HG03060 (cell line): ENCODE results near the gene CACNA1F.
"Not testable (repeated sequence)": the region's sequence is repeated elsewhere in the genome, so short reads cannot be mapped to it uniquely, and the experiment has no call there.

Experiments
- ATAC-seq: cut with Tn5 transposase; IDR thresholded peaks from one replicate; pipeline ENCODE4 v1.9.1; 2021; ENCODE audit warnings: low read depth, moderate number of reproducible peaks; ENCODE audit not compliant: unreplicated experiment

The CACNA1F gene

GRCh38 chrX:49178537-49178936 is 54.6 kb downstream of the CACNA1F start:
- ATAC-seq, result no peak

DNA sequence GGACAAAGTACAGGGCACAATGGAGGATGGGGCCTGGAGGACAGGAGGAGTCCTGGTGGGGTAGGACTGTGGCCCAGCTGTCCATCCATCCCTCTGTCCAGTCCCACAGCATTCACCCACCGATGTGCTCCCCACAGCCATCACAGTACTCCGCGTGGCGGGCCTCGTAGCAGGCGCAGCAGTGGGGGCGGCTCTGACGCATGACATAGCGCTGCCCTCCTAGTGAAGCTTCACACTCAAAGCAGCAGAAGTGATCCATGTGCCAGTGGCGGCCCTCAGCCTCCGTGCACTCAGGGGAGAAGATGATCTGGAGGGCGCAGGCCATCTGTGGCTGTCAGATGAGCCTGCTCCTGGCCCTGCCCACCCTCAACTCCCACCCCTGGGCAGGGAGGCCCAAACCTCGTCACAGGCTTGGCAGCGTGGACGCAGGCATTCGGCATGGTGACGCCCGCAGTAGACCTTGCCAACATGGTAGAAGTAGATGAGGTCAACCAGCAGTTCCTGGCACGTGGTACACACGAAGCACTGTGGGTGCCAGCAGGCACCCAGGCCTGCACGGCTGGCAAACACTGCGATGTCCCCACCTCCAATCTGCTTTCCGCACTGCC is 55.2 kb downstream of the CACNA1F start:
- no peak for ATAC-seq

DNA sequence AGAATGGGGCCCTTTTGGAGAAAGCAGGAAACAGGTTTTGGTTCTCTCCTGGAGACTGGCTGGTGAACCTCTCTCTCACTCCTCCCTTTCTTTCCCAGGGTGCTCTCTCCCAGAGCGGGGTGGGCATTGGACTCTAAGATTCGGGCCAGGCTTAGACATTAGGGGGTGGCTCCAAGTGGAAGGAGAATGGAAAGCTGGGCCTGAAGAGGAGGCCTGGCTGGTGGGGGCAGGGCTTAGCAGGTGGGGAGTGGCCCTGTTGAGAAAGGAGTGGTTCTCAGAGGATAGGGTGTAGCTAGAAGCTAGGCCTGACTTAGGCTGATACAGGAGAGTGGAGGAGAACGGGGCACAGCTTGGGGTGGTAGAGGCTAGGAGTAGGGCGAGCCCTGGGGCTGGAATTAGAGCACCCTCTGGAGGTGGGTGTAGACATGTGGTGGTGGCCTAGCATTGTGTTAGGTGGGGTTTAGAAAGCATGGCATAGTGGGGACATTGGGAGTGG is 55.8 kb downstream of the CACNA1F start:
- ATAC-seq, result no peak

GRCh38 chrX:49176421-49177326 is 56.5 kb downstream of the CACNA1F start:
- ATAC-seq, result no peak

DNA sequence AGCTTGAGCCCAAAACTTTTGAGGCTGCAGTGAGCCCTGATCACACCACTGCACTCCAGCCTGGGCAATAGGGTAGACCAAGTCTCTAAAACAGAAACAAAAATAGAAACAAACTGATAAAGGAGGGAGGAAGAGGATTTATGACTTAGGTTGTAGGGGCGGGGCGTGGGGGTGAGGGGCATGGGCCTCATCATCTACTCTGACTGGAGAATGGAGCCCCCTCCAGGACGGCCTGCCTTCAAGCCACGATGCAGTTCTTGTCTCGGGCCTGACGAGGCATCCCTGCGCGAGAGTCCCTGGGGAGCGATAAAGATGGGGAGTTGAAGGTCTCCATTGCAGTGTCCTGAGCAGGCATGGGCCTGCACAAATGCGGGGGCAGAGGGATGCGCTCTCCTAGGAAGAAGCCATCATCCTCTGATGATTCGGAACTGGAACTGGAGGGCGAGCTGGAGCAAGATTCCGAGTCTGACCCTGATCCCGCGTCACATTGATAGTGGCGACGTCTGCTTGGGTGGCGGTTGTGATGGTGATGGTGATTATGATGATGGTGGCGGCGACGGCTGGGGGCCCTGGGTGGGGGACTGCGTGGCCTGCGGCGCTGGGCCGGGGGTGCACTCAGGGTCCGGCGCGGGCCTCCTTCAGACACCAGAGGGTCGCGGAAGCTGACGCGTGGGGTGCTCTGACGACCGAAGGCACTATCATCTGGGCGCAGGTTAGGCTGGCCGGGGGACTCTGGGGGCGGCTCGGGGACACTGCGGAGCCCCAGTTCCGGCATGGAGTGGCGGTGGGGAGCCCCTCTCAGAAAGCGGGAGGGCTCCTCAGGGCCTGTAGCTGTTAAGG is 57.5 kb downstream of the CACNA1F start:
- ATAC-seq, result no peak

DNA sequence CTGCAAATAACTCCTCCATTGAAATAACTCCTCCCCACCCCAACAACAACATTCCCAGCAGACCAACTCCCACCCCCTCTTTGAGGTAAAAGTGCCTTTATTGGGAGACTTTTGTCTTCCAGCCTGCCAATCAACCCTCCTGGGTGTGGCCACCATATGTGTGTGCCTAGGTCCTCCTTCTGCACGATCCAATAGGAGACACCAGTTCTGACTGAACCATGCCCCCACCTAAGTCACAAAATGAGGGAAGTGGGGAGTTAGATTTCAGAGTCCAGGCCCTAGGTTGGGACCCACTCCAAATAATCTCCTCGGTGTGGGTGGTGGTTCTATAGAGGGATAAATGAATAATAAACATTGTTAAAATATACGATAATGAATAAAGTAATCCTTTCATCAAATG is 58.4 kb downstream of the CACNA1F start:
- no peak for ATAC-seq

DNA sequence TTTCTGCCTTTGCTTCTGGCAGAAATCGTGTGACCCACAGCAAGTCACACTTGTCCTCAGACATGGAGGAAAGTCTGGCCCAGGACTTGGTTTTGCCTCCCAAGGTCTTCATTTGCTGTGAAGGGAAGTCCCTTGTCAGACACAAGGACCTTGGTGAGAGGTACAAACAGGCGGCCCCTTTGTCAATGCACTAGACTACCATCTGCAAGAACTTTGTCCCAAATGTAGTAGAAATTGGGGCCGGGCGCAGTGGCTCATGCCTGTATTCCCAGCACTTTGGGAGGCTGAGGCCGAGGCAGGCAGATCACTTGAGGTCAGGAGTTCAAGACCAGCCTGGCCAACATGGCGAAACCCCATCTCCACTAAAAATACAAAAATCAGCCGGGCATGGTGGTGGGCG is 59.6 kb downstream of the CACNA1F start:
- ATAC-seq, result not testable (repeated sequence)

DNA sequence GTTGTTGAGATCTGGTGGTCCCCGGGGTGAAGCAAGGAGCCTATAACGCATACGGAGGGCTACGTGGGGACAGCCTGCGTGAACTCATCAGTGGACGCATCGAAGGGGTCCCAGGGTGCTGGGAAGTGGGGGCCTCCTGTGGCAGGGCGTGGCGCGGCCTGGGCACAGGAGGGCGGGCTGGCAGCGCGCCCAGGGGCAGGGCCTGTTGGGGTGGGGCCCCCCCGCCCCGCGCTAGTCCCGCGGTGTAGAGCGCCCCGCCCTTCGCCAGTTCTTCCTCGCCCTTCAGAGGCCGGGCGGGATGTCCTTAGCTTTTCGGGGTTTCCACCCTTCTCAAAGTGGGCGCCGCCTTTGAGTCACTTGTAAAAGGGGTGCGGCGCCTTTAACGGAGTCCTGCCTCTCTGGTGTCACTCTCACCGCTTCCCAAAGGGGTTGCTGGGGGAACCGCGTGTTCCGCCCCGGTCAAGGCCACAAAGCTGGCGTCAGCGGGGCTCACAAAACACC is 60.8 kb downstream of the CACNA1F start:
- ATAC-seq, result no peak

DNA sequence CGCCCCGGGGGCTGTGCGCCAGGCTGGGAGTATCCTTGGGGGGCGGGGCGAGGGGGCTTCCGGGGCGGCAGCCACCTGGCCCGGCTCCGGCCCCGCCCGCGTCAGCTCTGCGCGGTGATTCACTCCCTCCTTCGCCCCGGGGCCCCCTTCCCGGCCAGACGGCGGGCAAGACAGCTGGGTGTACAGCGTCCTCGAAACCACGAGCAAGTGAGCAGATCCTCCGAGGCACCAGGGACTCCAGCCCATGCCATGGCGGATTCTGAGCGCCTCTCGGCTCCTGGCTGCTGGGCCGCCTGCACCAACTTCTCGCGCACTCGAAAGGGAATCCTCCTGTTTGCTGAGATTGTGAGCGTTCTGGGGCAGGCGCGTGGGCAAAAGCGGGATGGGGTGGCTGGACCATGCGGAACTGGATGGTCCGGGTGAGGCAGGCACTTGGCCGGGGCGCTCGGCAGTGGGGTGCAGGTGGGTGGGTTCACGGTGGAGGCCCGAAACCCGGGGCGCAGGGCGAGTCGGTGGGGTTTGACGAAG is 61.3 kb downstream of the CACNA1F start, which contains the start of gene PLP2:
TSS of gene PLP2 (plus strand) at position 147 of the 528 bp plus-strand sequence. CDS start at position 250, 103 bp downstream.
- ATAC-seq, result no peak

DNA sequence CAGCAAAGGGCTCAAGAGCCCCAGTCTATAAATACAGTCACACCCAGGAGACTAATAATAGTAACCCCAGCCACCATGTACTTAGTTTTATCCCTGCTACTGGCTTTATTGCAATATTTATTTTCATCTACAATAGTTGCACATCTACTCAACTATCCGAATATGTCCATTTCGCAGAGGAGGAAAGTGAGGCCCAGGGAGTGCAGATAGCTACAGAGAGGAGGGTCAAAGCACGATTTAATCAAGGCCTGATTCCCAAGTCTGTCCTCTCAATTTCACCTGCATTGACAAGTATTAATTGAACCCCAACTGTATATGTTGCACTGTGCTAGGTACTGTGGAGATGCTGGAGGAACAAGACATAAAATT is 65.4 kb downstream of the CACNA1F start:
- no peak for ATAC-seq

- no peak for ATAC-seq
These were observed 66.0 kb downstream of the CACNA1F start for GRCh38 chrX:49166914-49167739.

GRCh38 chrX:49165901-49166881 is 66.9 kb downstream of the CACNA1F start:
- ATAC-seq, result no peak

DNA sequence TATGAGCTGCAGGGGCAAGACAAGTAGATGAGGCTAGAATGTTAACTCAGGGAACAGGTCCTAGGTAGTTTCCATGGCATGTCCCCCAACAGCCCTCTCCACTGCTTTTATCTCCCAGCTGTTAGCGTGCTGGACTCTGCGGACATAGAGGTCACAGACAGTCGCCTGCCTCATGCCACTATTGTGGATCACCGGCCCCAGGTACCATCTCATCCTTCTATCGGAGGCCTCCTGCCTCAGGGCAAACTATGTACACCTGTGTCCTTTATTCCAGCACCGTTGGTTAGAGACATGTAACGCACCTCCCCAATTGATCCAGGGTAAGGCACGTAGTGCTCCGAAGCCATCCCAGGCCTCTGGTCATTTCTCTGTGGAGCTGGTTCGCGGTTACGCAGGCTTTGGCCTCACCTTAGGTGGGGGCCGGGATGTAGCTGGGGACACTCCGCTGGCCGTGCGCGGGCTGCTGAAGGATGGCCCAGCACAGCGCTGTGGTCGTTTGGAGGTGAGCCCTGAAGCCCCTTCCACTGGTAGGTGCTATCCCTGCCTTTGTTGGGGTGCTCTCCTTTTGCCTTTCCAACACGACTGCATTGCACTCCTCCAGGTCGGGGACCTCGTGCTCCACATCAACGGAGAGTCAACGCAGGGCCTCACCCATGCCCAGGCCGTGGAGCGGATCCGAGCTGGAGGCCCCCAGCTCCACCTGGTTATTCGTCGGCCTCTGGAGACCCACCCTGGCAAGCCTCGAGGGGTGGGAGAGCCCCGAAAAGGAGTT is 68.4 kb downstream of the CACNA1F start:
- ATAC-seq, result no peak

DNA sequence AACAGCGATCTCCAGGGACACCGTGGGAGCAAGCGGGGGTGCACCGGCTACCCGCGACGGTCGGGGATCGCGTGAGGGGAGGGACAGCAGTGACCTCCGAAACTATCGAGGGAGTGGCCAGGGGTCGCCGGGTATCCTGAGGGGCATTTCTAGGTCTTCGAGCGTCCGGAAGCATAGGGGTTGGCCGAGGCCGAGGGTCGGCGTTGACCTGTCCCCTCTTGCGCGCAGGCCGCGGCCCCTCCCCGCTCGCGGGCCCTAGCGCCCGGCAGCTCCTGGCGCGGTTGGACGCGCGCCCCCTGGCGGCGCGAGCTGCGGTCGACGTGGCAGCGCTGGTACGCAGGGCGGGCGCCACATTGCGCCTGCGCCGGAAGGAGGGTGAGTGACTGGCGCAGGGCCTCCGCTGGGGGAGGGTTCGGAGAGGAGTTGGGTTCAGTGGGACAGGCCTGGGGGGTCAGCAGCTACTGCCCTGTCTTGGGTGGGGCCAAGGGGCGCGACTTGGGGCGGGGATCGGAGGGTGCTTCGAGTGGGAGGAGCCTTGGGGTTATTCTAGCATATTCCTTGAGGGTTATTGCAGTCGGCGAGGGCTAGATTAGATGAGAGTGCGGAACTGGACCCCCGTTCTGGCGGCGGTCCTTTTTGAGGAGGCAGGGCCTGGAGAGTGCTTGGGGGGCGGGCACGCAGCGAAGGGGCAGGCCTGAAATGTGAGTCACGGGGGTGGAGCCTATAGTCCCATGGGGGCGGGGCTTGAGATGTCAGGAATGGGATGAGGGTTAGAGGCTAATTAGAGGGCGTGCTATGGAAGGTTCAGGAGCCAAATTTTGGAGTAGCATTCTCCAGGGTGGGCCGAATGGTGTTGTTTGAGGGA is 69.4 kb downstream of the CACNA1F start:
- no peak for ATAC-seq

DNA sequence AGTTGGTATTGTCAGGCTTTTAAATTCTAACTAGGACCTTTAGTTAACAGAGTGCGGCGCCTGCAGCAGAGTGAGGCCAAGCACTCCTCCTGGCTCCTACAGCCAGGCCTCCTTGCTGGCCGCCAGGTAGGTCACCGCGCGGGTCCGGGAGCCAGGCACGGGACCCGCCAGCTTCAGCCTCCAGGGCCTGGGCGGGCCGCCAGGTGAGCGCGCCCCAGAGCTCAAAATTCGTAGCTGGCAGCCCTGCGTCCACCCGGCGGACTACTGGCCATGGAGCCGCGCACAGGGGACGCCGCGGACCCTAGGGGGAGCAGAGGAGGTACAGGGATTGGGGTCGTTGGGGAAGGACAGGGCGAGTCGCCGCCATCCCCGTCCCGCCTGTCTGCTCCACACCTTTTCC is 70.5 kb downstream of the CACNA1F start, which contains the start of gene MAGIX:
TSS of gene MAGIX (plus strand) at position 139 of the 400 bp plus-strand sequence. CDS start at position 271, 132 bp downstream.
- no peak for ATAC-seq

DNA sequence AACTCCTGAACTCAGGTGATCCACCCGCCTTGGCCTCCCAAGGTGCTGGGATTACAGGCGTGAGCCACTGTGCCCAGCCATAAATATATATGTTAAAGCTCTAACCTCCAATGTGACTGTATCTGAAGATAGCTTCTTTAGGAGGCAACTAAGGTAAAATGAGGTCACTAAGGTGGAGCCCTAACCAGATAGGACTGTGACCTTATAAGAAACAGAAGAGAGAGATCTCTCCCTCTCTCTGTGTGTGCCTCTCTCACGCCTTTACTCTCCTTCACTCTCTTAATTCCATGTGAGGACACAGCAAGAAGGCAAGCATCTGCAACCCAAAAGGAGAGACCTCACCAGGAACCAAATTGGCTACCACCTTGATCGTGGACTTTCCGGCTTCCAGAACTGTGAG is 71.5 kb downstream of the CACNA1F start:
- ATAC-seq, result no peak

- ATAC-seq, result no peak
These were observed 72.2 kb downstream of the CACNA1F start for GRCh38 chrX:49160908-49161307.
